COLO668 (cell line): Measurements from ENCODE around the gene CELF6.
"Not testable (repeated sequence)": the region's sequence is repeated elsewhere in the genome, so short reads cannot be mapped to it uniquely, and the experiment has no call there.

Source experiments
- DNase-seq: peaks from one replicate; lab custom pipeline; 2025; ENCODE audit not compliant: unreplicated experiment; lab: John Stamatoyannopoulos, UW

The CELF6 gene

GRCh38 chr15:72318408-72318942 is 1.5 kb downstream of the CELF6 start:
- DNase-seq, result no peak

- DNase-seq, result peak; percentile 55
These were observed 4.1 kb downstream of the CELF6 start for GRCh38 chr15:72315706-72316370.

- DNase-seq, result no peak
These were observed 6.1 kb downstream of the CELF6 start for GRCh38 chr15:72313881-72314280.

GRCh38 chr15:72313448-72313840 is 6.5 kb downstream of the CELF6 start:
- no peak for DNase-seq

GRCh38 chr15:72312605-72313447 is 7.1 kb downstream of the CELF6 start:
- DNase-seq, result peak; percentile 59

- no peak for DNase-seq
These were observed 12.9 kb downstream of the CELF6 start for GRCh38 chr15:72307026-72307425.

- no peak for DNase-seq
These were observed 13.7 kb downstream of the CELF6 start for GRCh38 chr15:72306211-72306785.

GRCh38 chr15:72304596-72304995 is 15.4 kb downstream of the CELF6 start:
- no peak for DNase-seq

- DNase-seq, result no peak
These were observed 17.0 kb downstream of the CELF6 start for GRCh38 chr15:72302955-72303354.

GRCh38 chr15:72289597-72290325 is 30.2 kb downstream of the CELF6 start:
- DNase-seq, result no peak

GRCh38 chr15:72288796-72289596 is 31.0 kb downstream of the CELF6 start:
- DNase-seq, result no peak

- peak; percentile 40 for DNase-seq
These were observed 33.9 kb downstream of the CELF6 start for GRCh38 chr15:72285927-72286516.

GRCh38 chr15:72285402-72285801 is 34.6 kb downstream of the CELF6 start:
- no peak for DNase-seq

GRCh38 chr15:72284781-72285180 is 35.2 kb downstream of the CELF6 start:
- DNase-seq, result no peak

GRCh38 chr15:72281713-72282112 is 38.2 kb downstream of the CELF6 start:
- DNase-seq, result no peak

- DNase-seq, result no peak
These were observed 39.2 kb downstream of the CELF6 start for GRCh38 chr15:72280751-72281150.

- no peak for DNase-seq
These were observed 41.2 kb downstream of the CELF6 start for GRCh38 chr15:72278737-72279136.

GRCh38 chr15:72276326-72276700 is 43.6 kb downstream of the CELF6 start:
- no peak for DNase-seq

GRCh38 chr15:72275635-72276325 is 44.2 kb downstream of the CELF6 start:
- not testable (repeated sequence) for DNase-seq
